ENCODE measurements around the gene TSPAN9.

The TSPAN9 gene

DNA sequence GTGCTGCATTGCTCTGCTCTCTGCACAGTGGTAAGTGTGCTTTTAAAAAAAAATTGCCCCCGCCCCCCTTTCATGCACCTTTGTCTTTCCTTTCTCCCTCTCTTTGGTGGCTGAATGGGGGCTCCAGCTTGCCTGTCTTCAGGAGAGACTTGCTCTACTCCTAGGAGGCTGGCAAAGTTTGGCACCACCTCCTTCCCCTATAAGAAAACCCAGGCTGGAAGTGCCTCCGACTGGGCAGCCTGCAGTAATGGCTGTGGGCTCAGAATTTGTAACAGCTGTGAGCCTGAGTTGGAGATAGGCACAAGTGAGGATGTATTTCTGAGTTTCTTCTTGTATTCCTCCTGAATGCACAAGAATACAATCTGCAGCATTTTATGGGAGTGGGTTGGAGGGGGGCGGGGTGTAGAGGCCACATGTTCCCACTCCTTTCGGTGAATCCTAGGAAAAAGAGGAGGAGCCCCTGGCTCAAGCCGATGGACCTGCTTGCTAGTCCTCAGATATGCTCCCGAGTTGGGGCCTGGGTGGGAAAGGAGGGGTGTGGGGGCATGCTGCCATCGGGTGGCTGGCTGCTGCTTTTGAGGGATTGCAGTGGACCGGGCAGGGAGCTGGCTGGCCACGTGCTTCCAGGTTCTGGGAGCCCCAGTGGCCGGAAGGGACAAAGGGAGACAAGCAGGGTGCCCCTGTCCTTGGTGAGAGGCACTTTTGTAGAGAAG lies 124.3 kb downstream of the TSPAN9 start:
- TF ChIP-seq, protein P1, sequence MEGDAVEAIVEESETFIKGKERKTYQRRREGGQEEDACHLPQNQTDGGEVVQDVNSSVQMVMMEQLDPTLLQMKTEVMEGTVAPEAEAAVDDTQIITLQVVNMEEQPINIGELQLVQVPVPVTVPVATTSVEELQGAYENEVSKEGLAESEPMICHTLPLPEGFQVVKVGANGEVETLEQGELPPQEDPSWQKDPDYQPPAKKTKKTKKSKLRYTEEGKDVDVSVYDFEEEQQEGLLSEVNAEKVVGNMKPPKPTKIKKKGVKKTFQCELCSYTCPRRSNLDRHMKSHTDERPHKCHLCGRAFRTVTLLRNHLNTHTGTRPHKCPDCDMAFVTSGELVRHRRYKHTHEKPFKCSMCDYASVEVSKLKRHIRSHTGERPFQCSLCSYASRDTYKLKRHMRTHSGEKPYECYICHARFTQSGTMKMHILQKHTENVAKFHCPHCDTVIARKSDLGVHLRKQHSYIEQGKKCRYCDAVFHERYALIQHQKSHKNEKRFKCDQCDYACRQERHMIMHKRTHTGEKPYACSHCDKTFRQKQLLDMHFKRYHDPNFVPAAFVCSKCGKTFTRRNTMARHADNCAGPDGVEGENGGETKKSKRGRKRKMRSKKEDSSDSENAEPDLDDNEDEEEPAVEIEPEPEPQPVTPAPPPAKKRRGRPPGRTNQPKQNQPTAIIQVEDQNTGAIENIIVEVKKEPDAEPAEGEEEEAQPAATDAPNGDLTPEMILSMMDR (IDR thresholded peaks at IDR 0.05; ENCODE audit: extremely low read depth, missing control alignments) = no peak
- no peak for DNase-seq (ENCODE audit: low spot score)

DNA sequence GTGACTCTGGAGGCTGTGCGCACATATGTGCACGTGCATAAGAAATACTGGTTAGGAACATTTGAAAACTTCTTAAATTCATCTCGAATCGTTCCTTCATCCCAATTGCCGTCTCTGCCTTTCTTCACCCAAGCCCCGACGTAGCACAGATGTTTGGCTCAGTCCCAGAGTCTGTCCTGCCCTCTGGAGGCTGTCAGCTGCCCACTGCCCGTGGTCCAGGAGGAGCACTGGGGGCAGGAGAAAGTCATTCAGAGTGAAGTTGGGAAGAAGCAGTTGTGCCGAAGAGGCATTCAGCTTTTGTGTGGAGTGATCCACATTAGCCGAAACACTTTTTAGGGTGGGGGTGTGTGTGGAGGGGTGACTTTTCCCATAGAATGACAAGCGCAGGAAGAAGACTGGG lies 124.9 kb downstream of the TSPAN9 start:
- TF ChIP-seq, protein P1 (IDR thresholded peaks at IDR 0.05; ENCODE audit: extremely low read depth, missing control alignments) = no peak
- no peak for DNase-seq (ENCODE audit: low spot score)

DNA sequence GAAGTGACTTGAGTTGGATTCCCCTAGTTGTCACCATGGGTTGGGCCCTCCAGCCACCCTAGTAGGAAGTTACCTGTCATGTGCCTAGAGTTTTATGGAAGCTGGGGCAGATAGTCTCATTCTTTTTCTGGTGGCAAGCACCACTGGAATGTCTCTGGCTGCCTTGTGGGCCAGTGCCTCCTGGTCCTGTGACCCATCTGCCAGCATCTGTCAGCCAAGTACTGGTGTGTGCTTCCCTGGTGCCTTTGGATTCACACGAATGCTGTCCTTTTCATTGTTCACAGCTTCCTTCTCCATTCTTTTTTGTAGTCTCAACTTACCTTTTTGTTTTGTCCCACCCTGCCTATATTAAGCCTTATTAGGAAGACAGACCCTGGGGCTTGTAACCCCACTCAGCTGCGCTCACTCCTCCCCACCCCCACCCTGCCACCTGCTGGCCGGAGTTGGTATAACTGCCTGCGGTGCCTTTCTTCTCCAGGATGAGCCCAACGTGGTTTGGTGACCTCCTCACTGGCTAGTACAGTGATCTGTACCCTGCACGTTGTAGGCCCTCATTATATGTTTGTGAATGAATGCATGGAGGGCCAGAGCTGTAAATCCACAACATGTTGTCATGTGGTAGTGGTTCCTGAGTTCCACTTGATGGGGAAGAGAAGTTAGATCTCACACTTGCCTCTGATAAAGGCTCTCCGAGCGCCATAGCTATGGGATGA lies 125.7 kb downstream of the TSPAN9 start:
- peak; percentile 82 for DNase-seq (ENCODE audit: low spot score)
- TF ChIP-seq, protein P1 (IDR thresholded peaks at IDR 0.05; ENCODE audit: extremely low read depth, missing control alignments) = peak; percentile 85

DNA sequence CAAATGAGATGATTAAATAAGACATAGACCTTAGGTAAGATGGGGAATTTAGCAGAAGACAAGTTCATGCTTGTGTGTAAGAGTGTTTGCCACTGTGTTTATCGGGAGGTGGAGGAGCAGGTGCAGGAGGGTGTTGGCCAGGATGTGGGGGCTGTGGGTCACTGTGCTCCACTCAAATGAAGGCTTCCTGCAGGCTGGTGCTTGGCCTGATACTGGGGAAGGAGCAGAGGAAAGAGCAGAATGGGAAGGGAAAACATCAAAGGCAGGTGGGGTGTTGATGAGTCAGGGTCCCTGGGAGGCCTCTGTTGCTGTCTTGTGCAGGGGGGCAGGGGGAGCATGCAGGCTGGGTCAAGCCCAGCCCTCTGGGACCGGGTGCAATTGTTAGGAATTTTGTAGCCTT lies 126.5 kb downstream of the TSPAN9 start:
- DNase-seq (ENCODE audit: low spot score) = no peak
- TF ChIP-seq, protein P1 (IDR thresholded peaks at IDR 0.05; ENCODE audit: extremely low read depth, missing control alignments) = no peak

DNA sequence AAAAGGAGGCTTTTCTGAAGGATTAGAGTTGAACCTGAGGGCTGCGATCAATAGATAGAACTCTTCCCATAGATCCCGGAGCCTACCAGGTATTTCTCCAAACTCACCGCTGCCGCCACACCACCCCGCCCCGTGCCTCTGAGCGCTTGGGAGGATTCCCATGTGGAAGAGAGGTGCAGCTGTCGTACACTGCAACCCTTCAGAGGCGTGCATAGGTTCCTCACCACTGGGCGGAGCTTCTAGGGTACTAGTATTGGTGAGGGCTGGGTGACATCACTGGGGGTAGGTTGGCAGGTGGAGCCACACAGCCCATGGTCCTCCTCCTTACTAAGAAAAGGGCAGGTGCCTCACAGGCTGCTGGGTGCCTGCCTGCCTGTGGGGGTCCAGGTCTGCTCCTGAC lies 127.0 kb downstream of the TSPAN9 start:
- DNase-seq (ENCODE audit: low spot score) = no peak
- TF ChIP-seq, protein P1 (IDR thresholded peaks at IDR 0.05; ENCODE audit: extremely low read depth, missing control alignments) = no peak

DNA sequence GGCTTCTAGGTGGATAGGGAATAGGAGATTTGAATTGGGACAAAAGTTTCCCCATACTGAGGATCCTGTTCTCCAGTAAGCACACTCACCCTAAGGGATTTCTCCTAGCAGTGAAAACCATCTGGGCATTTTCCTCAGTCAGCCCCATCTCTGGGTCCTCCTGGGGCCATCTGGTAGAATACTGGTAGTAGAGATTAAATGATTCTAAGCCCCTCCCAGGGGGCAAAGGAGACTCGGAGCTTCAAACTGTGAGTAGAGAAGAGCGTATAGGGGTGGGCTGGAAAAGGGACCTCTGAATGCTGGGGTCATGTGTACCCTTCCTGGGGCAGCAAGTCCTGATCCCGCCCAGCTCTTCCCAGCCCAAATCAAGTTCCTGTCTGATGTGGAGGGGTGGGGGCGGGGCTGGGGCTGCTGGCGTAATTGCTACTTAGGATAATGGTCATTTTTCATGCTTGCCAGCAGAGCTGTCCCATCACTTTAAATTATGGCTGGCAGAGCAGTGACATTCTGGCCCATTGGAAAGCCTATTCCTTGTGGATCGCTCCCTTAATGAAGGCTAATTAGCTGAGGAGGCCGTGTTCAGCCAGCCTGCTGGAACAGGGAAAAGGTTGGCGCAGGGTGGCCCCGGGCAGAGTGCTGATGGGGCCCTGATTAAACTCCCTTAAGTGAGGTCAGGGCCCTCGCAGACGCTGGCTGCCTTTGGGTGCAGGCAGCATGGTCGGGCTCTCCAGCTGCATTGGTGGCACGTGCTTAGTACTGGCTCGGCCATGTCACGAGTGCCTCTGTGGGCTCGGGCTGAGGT lies 127.8 kb downstream of the TSPAN9 start:
- DNase-seq (ENCODE audit: low spot score) = no peak
- TF ChIP-seq, protein P1 (IDR thresholded peaks at IDR 0.05; ENCODE audit: extremely low read depth, missing control alignments) = no peak

All from GM20000 (cell line).